HUDEP-2 (cell line): ENCODE results near the gene POTEF.
"Not testable (repeated sequence)": the region's sequence is repeated elsewhere in the genome, so short reads cannot be mapped to it uniquely, and the experiment has no call there.

Experiments used
- DNase-seq, 76 experiments: peaks; one replicate each; lab custom pipeline; 2025; ENCODE audit not compliant: unreplicated experiment in 76 of 76; lab: John Stamatoyannopoulos, UW

Gene POTEF

DNA sequence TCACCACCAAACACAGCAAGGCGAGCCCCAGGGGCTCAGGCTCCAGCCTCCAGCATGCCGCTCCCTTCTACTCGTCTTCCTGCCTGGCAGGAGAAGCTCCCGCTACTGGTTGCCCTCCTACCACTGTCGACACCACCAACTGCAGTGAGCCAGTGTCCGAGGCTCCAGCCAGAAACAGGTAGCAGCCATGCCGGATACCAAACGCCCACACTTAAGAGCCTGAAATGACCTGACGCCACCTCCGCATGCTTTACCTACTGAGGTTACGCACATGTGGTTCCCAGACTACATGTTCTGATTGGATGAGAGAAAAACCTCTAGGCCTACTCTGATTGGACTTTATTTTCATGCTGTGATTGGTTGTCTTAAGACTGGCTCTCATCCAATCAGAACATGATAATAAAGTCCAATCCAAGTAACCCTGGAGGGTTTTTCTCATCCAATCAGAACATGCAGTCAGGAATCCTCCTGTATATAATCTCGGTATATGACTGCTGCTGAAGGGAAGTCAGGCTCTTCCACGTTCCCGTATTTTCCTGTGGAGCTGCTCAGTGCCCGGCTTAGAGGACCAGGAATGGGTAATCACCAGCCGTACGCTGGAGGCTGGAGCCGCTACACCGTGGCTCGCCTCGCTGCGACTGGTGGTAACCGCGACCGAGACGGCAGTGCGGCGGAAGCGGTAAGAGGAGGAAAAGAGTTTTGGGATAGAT is at the start of gene POTEF:
Gene POTEF, minus strand, starts transcription at position 103 of the 710 bp plus-strand sequence. CDS start 8,707 bp downstream, outside the sequence.
- DNase-seq: not testable (repeated sequence)

DNA sequence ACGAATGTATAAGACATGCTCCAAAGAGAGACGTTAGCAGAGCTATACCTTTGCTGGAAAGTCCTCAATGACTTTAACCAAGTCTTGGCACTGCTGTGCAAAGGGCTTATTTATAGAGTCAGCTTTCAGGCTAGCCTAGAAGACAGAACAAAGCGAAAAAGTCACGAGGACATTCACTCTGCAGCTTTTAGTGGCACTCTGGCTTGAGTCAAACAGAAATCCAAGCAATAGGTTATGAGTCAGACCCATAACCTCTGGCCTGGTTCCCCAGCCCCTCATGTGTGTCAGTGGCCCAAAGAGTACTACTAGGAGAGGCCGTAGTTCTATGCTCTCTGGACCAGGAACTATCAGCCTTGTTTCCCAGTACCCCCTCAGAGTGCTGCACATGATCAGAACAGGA is 45.8 kb upstream of the POTEF start:
- DNase-seq: not testable (repeated sequence)

DNA sequence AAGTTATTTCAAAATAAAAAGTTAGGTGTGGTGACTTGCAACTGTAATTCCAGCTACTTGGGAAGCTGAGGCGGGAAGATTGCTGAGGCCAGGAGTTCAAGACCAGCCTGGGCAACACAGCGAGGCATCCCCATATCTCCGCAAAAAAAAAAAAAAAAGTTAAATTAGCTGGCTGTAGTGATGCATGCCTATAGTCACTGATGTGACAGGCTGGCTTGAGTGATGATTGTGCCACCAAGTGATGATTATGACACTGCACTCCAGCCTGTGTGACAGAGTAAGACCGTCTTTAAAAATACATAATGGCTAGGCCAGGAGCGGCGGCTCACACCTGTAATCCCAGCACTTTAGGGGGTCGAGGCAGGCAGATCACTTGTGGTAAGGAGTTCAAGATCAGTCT is 40.9 kb upstream of the POTEF start:
- no peak for DNase-seq

DNA sequence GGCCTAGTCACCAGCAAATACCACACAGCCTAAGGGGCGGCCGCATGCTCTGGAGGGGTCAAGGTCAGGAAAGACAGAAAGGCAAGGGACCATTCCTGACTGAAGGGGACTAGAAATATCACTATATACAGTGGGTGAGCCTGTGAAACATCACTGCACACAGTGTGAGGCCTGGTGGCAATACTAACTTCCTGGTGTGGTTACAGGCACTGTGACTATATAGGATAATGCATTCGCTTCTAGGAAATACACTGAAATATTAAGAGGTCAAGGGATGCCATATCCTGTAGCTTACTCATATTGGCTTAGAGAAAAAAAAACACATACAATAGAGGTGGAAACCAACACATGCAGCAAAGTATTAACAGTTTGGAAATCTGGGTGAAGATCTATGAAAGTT is 40.1 kb upstream of the POTEF start:
- not testable (repeated sequence) for DNase-seq

DNA sequence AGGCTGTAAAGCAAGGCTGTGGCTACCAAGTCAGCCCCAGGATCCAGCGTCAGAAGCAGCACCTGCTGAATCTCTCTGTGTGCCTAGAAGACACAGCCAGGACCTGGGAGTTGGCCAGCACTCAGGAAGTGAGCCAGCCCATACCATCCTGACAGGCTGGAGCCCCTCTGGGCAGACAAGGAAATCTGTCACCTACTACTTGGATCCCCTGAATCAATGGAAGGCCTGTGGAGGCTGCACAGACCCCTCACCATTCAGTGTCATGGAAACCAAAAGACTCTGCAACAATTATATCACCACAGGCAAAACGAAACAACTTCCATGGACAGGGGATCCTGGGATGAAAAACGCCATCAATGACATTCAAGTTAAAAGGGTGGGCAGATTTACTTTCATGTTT is 37.6 kb upstream of the POTEF start:
- DNase-seq: not testable (repeated sequence)

DNA sequence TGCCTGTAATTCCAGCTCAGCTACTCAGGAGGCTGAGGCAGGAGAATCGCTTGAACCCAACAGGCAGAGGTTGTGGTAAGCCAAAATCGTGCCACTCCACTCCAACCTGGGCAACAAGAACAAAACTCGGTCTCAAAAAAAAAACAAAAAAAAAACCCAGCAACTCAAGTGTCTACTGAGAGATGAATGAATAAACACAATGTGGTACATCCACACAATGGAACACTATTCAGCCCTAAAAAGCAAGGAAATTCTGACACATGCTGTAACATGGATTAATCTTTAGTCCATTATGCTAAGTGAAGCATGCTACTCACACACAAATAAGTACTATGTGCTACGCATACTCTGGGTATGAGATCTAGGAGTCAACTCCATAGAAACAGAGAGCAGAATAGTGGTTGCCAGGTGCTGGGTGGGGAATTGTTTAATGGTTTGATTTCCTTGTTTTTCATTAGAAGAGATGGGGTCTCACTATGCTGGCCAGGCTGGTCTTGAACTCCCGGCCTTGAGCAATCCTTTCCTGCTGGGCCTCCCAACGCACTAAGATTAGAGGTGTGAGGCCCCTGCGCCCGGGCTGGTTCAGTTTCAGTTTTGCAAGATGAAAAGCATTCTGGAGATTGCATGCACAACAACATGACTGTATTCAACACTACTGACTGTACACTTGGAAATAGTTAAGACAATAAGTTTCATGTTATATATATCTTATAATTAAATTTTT is 36.4 kb upstream of the POTEF start:
- DNase-seq: no peak

DNA sequence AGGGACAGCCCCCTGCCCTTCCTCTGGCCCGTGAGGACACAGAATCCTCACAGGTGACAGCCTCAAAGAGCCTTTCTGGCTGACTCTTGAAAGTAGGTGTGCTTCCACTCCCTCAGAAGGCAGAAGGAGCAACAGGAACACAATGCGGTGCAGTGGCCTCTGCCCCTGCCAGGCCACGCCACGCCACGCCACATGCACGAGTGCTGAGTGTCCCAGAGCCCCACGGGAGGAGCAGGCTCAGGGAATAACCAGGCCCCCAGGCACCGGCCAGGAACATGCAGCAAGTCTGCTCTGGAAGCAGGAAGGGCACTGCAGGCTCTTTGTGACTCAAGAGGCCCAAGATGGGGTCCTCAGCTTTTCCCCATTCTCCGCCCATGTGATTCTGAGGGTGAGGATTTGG is 33.9 kb upstream of the POTEF start:
- no peak for DNase-seq

DNA sequence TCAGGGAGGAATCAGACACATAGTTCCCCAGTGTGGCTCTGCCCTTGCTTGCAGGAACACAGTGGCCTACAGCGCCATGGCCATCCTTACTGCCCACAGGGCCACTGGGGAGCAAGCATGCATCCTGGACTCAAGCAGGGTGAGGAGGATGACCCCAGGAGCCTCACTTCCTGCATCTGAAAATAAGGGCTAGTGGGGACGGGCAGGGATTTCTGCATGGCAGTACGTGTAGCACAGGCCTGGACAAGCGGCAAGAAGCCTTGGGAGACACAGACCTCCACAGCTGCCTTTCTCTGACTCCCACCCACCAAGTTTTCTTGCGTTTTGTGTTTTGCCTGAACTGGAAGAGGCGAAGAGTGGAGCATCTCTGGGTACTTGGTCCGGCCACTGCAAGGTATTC is 33.5 kb upstream of the POTEF start:
- DNase-seq: not testable (repeated sequence)

- peak in 24 of 76 experiments; percentile 1 to 65 (median 16) for DNase-seq
Observed at GRCh38 chr2:130160838-130161705, 32.0 kb upstream of the POTEF start.

DNA sequence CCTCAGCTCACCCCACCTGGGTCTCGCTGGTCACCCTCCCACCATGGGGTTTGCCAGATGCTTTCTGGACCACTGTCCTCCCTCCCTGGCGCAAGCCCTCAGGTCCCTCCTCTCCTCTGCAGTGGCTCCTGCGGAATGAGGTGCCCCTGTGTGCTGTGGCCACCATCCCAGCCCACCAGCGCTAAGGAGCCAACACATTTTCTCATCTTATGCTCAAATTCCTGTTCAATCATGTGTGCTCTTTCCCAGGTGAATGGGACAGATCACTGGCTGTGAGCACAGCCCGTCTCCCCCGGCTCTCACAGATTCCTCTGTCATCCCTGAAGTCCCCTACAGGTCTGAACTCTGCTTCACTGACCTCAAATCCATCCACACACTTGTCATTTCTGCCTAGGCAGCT is 31.1 kb upstream of the POTEF start:
- no peak for DNase-seq

- not testable (repeated sequence) for DNase-seq
Observed at GRCh38 chr2:130159376-130159775, 30.4 kb upstream of the POTEF start.

DNA sequence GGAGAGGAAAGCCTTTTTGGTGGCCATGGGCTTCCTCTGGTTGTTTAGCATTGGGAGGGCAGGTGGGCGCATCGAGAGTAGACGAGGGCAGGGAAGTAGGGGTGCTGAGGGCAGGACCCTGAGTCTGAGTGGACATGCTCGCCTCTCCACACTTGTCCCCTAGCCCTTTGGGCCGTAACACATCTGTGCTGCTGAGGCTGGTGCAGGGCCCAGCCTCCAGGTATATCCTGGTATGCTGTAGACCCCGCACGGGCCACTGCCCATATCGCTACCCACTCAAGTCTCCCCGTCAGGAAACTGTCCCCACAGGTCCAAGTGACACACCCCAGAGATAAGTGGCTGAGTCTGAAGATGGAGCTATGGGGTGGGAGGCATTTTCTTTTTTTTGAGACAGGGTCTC is 29.6 kb upstream of the POTEF start:
- no peak for DNase-seq

DNA sequence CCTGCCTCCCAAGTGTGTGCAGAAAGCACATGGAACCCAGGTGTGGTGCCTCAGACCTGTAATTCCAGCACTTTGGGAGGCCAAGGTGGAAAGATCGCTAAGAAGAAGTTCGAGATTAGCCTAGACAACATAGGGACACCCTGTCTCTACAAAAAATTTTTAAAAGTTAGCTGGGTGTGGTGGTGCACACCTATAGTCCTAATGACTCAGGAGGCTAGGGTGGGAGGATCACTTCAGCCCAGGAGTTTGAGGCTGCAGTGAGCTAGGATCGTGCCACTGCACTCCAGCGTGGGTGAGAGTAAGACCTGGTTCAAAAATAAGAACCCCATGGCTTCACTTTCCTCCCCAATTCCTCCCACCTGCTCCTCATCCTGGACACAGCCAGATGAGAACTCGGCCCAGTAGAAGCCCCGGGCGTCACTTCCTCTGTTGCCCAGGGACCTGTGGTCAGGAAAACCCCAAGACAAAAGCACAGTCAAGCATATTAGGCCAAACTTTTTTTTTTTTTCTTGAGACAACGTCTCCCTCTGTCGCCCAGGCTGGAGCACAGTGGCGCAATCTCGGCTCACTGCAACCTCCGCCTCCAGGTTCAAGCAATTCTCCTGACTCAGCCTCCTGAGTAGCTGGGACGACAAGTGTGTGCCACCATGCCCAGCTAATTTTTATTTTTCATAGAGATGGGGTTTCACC is 28.9 kb upstream of the POTEF start:
- DNase-seq: not testable (repeated sequence)

DNA sequence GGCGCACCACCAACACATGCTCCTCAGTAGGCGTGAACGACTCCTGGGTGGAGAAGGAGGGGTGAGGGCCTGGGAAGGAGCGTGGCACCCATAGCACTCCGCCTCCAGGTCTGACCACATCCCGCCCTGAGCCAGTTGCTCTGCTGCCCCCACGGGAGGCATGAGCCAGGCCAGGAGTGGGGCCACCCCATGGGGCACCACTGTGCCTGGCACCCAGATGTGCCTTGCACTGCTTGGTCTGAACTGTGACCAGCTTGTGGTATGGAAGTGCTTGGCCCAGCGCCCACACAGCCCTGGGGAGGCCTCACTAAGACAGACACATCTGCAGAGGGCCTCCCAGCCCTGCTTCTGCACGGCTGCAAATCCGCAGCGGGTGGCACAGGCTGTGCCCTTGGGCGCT is 28.3 kb upstream of the POTEF start:
- DNase-seq: peak in 43 of 76 experiments; percentile 0 to 66 (median 18)

DNA sequence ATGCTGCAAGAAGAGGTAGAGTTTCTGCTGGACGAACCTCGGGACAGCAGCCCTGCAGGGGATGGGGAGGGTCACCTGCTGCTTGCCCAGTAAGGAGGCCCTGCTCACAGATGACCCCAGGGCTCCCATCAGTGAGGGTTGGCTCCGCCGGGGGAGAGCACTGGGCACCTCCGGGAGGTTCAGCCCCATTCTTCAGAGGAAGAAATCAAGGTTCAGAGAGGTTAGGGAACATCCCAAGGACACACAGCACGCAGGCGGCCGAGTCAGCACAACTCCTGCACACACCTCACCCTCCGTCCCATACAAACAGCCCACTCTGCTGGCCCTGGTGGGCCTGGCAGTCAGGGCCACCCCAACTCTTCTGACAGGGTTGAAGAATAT is 27.6 kb upstream of the POTEF start:
- no peak for DNase-seq

DNA sequence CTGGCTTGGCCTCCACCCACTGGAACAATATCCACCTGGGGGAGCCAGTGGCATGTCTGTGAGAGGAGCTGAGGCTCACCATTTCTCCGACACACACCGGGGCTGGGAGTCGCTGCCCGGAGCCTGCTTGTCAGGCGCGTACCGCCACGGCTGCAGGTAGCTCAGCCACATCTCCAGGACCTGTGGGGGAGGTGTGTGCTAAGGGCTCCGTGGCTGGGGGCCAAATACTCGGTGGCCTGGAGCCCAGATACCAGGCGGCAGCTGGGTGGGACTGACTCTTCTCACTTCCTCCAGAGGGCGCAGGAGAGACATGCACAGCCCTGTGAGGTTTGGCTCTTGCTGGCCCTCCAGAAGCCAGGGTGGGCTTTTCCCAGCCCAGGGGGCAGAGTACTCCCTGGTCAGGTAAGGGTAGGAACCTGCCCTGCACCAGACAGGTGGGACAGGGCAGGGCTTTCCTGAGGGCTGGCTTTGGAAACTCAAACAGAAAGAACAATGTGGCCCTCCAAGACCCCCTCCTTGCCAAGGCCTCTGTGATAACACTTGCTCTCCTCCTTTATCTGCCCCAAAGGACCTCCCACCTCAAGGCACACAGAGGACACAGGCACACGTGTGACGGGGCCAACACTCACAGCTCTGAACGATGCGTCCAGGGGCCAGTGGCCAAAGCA is 27.1 kb upstream of the POTEF start:
- DNase-seq: peak in 69 of 76 experiments; percentile 4 to 84 (median 51)

GRCh38 chr2:130154773-130155765 is 26.0 kb upstream of the POTEF start:
- no peak for DNase-seq

- DNase-seq: not testable (repeated sequence)
Observed at GRCh38 chr2:130154423-130154770, 25.4 kb upstream of the POTEF start.
